ENCODE data around the gene EWSR1.
"Not testable (repeated sequence)": the region's sequence is repeated elsewhere in the genome, so short reads cannot be mapped to it uniquely, and the experiment has no call there.

The EWSR1 gene, protein sequence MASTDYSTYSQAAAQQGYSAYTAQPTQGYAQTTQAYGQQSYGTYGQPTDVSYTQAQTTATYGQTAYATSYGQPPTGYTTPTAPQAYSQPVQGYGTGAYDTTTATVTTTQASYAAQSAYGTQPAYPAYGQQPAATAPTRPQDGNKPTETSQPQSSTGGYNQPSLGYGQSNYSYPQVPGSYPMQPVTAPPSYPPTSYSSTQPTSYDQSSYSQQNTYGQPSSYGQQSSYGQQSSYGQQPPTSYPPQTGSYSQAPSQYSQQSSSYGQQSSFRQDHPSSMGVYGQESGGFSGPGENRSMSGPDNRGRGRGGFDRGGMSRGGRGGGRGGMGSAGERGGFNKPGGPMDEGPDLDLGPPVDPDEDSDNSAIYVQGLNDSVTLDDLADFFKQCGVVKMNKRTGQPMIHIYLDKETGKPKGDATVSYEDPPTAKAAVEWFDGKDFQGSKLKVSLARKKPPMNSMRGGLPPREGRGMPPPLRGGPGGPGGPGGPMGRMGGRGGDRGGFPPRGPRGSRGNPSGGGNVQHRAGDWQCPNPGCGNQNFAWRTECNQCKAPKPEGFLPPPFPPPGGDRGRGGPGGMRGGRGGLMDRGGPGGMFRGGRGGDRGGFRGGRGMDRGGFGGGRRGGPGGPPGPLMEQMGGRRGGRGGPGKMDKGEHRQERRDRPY

DNA sequence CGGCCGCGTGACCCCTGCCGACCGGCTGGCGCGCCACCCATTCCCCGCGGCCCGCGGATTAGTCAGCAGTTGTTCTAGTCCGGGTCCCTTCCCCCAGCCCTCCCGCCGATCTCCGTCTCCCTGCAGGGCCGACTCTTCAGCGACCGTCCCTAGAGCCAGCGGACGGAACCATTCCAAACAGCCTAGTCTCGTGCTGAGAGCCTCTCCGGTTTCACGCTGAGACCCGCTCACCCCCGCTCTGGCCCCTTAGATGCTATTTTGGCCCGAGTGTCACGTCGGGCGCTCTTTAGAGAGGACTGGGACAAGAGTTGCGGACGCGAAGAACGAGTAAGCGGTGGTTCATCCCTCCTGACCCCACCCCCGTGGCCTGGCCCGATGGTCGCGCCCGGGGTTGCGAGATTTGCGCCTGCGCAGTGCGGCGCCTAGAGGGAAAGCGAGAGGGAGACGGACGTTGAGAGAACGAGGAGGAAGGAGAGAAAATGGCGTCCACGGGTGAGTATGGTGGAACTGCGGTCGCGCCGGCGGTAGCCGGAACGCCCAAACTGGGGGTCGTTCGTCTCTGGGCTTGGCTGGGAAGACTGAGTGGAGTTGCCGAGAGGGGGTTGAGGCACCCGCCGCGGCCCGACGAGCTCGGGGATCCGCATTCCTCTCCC, at the start of gene EWSR1, which contains the start of gene RHBDD3:
EWSR1 (plus strand) TSS at position 411 of the 653 bp plus-strand sequence; CDS start at position 480, 69 bp downstream.
RHBDD3 (minus strand) TSS at position 124 of the 653 bp plus-strand sequence. CDS start 2,355 bp downstream, outside the sequence.
- DNase-seq, result peak; percentile 98

DNA sequence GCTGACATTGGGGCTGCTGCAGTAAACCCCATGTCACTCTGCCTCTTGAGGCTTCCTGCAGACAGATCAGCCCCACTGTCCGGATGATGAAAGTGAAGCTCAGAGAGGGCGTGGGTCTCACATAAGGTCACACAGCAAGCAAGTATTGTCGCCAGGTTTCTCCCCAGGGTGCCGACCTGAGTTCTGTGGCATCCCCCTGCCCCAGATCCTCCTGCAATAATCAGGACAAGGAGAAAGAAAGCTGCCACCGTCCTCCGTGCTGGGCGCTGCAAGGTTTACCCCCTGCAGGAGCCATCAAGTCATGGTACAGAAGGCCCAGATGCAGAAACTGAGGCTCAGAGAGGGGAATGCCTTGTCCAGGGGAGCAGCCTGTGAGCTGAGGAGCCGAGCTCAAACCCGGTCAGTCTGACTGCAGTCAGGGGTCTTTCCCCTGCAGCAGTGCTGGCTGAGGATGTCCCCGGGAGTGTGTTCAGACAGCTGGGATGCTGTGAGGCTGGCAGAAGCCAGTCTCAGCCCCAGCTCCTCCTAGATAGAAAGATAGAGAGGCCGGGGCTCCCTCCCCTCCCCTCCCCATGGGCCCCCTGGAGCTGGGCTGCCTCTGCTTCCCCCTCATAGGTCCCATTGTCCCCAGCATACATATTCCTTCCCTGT, 49.2 kb upstream of the EWSR1 start:
- DNase-seq, result no peak

DNA sequence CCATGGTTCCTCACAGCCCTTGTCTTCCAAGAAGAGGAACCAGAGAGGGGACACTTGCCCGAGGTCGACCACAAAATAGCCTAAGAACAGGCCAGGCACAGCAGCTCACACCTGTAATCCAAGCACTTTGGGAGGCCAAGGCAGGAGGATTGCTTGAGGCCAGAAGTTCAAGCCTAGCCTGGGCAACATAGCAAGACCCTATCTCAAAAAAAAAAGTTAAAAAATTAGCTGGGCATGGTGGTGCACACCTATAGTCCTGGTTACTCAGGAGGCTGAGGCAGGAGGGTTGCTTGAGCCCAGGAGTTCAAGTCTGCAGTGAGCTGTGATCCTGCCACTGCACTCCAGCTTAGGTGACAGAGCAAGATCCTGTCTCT, 48.7 kb upstream of the EWSR1 start:
- DNase-seq, result not testable (repeated sequence)

GRCh38 chr22:29219881-29220670, 48.0 kb upstream of the EWSR1 start:
- no peak for DNase-seq

DNA sequence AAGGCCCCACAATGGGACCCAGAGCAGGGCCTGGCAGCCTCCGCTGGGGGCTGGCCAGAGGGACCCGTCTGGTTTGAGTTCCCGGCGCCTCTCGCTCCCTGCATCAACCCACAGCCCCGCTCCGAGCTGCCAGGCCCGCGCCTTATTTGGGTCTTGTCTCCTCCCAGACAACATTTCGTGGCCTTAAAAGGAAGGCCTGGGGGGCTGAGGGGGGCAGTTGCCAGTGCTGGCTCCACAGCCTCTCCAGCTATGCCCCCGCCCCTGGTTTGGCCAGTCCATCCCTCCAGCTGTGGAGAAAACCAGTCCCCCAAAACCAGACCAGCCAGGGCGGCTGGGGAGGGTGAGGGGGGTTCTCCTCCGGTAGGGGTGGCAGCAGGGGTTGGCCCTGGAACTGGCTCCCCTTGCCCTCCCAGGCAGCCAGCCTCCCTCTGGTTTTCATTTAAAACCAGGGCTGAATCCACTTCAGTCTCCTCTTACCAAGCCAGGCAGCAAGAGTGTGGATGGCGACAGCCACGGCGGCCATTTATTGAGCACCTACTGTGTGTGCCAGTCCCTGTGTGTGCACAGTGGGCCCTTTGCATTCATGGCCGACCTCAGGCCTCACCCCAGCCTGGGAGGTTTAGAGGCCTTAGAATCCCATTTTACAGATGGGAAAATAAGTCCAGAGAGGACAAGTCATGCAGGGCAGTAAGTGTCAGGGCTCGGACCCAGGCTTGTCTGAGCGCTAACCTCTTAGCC, 43.8 kb upstream of the EWSR1 start:
- no peak for DNase-seq

- no peak for DNase-seq
Observed at GRCh38 chr22:29224859-29225410, 43.1 kb upstream of the EWSR1 start.

DNA sequence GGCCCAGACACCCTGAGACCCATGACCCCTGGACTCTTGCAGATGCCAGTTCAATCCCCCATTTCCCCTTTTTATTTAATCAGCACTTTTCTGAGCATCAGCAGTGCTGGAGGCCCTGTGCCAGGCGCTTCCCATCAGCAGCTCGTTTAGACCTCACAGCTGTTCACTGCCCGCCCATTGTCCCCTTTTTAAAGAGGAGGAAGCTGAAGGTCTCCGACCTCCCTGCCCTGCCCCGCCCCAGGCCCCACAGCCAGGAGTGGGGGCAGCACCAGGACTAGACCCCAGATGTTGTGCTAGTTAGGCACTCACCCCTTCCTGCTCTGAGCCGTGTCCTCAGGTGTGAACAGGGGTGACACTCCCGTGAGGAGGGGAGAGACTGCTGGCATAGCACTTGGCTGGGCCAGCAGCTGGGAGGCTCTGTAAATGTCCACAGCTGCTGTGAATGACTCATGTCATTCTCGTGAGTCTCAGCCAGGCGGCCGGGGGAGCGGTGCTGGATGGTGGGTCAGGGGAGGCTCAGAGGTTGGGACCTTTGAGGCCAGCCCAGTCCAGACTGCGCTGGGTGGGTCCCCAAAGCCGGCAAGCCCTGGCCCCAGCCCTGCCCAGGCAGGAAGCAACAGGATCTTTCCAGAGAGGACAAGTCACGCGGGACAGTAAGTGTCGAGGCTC, 42.5 kb upstream of the EWSR1 start:
- peak in 2 of 3 donors; percentile 13 to 16 for DNase-seq

- DNase-seq, result no peak
Observed at GRCh38 chr22:29226351-29226981, 41.6 kb upstream of the EWSR1 start.

DNA sequence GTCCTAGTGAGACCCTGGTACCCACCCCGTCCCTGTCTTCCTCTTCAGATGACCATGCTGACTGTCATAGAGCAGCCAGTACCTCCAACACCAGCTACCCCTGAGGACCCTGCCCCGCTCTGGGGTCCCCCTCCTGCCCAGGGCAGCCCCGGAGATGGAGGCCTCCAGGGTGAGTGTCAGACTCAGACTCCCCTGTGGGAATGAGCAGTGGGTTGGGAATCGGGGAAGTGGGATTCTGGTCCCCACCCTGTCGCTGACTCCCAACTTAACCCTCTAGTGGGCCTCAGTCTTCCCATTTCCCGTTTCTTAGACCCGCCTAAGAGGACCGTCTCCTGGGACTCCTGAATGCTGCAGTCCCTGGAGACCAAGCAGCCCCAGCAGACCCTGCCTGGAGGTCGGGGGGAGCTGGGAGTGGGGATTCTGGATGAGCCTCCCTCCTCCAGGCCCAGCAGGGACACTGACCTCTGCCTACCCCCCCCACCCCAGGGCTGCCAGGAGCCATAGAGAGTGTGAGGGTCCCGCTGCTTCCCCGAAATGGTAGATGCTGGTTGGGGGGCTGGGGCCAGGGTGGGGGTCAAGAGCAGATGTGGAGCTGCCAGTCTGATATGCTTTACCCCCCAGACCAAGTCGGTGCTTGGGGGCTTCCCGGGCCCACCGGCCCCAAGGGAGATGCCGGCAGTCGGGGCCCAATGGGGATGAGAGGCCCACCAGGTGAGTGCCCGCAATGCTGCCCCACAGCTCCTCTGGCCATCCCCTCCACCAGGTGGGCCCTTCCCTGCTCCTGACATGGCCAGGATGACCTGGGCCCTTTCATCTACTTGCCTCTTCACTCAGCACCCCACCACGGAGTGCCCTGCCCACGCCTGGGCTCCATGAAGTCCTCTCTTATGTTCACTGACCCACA, 36.8 kb upstream of the EWSR1 start:
- DNase-seq, result no peak

DNA sequence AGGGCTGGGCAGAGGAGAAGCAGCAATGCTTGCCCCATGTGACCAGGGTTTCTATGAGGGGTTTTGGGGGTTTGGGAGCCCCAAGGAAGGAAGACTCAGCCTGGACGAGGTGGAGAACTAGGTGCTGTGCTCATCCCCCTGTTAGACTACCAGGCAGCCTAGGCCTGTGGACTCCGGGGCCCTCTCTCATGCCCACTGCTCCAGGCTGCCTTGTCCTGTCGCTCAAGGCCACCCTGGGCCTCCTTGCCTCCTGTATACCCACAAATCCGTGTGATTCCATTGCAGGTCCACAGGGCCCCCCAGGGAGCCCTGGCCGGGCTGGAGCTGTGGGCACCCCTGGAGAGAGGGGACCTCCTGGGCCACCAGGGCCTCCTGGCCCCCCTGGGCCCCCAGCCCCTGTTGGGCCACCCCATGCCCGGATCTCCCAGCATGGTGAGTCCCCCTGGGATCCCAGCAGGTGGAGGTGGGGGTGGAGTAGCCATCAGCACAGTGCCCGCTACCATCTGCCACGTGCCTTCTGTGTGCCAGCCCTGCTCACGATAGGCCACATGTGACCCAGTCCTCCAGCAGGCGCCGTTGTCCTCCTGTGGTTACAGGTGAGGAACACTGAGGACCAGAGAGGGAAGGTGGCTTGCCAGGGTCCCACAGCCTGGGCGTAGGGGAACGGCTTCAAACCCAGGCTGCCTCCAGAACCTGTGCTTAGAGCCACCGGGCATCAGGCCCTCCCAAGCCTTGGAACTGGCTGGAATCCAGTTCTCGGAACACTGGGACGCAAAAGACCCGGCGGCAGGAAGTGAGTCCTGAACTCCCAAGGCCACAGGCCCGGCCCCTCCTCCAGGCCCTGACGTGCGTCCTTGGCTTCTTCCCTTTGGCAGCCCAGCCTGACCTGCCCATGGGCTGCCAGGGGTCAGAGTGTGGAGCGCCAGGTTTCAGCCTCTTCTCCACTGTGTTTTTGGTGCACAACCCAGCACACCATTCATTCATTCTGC, 35.8 kb upstream of the EWSR1 start:
- DNase-seq, result no peak

- no peak for DNase-seq
Observed at GRCh38 chr22:29233277-29233877, 34.7 kb upstream of the EWSR1 start.

GRCh38 chr22:29240481-29240880, 27.6 kb upstream of the EWSR1 start:
- DNase-seq, result not testable (repeated sequence)

DNA sequence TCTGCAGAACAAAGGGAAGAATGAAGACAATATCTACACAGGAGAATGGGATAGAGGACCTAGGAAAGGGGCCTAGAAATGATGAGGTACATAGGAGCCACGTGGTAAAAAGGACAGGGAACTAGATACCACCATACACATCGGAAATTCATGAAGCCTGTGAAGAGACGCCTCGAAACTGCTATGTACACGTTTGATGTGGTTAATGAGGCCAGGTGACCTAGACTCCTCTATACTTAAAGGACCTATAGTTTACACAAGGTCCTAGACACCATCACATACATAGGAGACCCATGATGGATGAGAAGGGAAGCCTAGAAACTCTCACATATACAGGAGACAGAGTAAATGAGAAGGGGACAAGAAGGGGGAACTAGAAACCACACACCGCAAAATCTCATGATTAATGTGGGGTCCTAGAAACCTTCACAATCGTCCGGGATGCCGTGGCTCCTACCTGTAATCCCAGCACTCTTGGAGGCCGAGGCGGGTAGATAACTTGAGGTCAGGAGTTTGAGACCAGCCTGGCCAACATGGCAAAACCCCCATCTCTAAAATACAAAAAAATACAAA, 24.1 kb upstream of the EWSR1 start:
- DNase-seq, result no peak

DNA sequence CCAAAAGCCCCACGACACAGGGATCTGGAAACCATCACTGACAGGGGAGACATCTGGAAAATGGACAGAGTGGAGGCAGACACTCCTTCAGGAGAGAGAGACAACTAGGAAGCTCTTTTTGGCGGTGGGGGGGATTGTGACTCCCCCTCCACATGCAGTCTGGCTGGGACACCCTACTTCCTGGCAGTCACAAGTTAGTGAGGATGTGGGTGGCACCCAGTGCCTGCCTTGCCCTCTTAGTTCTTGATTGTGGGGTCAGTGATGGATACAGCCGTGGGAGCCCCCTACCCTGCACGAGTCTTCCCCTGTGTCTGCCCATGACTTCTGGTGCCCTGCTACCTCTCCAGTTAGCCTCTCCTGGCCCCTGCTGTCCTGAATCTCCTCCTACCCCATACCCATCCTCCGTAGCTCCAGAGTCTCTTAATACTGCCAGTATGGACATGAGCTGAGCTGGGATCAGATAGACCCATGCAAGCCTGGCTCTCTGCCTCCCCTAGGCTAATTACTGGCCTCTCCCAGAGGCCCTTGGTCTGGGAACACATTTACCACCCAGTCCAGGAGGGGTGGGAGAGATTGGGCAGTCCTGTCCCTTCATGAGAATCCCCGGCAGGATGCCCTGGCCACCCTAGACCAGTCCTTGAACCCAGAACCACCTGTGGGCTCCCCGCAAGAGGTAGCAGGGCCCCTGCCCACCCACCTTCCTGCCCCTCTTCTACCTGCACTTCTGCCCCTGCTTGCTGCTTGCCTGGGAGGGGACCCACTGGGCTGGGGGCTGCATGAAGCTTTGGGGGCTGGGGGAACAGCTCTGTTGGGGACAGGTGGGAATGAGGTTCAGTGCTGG, 23.1 kb upstream of the EWSR1 start:
- no peak for DNase-seq

DNA sequence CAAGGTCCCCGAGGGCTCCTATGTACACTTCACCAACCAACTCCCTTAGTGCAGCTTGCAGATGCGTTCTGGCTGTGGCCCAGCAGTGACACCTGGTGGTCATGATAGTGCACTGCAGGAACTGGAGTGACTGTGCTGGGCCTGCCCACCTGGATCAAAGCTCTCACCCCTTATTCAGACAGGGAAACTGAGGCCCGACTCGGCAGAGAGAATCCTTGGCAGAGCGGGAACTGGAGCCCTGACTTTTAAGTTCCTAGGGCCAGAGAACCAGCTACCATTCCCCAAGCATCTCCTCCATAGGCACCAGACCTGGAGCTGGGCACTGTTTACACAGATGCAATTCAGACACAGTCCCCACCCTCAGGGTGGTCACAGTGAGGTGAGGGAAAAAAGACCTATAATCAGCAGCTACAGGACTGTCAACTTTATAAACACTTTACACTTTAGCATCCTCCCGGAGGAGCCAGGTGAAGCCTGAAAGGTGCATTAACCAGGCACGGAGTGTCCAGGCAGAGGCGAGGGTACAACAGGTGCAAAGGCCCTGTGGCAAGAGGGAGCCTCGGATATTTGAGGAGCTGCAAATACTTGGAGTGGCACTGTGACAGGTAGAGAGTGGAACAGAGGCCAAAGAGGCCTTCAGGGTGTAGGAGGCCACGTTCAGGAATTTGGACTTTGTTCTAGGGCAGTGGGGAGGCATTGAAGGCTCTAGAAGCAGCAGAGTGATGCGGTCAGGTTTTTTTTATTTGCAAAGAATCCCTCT, 22.3 kb upstream of the EWSR1 start:
- DNase-seq, result peak; percentile 70 to 75 (median 72)
